NT2/D1 (cell line): Measurements from ENCODE around the gene CDH4.

Experiments used
- YY1 ChIP-seq: IDR thresholded peaks from 2 replicates; pipeline ENCODE4 v1.6.1; 2011; ENCODE audit not compliant: insufficient read length, insufficient read depth
- ZNF274 ChIP-seq: IDR thresholded peaks from 2 replicates; pipeline ENCODE4 v1.6.1; 2011; ENCODE audit warnings: mild to moderate bottlenecking, low read depth, low read length

DNA sequence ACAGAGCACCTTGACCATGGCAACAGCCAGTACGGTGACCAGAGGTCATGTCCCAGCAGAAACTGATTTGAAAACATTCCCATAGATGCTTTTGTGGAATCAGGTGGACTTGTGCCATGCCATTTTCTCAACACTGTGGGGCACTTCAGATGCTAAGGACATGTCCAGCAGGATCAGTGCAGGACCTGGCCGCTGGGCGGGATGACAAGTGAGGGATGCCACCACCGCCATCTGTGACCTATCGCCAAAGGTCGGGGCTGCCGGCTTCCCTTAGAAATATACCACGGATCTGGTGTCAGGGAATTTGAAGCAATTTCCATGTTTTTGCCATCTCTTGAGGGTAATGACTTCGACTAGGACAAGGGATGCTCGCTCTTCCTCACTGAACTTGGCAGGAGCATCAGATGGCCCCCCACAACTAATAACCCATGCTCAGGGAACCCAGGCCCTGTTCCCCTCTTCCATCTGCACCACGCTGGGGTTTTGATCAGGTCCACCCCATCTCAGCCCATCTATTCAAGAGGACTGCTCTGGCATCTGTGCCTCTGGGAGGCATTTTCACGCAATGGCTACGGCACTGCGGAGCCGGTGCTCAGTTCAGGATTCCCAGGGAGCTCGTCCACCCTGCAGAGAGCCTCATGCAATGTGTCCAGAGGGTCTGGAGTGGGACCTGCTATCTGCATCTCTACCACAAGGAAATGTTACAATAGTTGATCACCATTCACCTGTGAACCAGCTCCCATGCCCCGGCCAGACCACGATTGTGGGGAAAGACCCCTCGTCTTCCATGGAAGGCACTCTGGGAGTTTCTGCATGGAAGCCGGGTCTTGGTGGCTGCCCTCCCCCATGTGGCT lies 511.1 kb downstream of the CDH4 start:
- TF ChIP-seq ZNF274 (no peak), YY1 (no peak)
